Measurements from ENCODE around the gene PCLO. TPM values are rescaled to one million over a fixed set of nuclear protein-coding genes. Genes with fewer than 3 reads are reported as not detected.

PCLO gene
- total RNA-seq, 1 experiment from 2014 or later, result 2.3 TPM

DNA sequence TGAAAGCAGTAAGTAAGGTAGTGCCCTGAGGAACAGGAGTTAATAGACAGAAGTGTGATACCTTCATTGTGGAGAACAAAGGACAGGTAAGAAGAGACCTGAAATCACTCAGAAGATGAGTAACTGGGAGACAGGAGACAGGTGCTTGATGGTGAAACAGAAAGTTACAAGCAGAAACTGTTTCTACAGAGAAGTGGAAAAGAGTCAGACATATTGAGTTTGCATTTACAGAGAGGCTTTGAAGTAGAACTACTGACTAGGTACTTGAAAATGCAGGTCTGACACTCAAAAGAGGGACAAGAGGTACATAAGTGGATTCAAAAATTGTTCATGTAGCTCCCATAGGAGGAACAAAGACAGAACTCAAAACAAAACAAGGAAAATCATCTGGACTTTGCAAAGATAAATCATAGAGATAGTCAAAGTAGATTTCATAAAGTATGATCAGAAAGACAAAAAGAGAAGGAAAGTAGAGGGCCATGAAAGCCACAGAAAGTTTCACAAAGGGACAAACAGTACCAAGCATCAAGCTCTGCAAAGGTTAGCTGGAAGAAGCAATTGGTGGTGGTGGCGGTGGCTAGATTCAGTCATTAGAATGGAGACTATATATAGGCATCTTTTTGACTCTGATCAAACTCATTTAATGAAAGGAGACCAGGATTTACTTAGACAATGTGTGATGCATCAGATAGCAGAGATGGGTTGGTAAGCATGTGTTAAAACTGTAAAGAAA lies 198.4 kb downstream of the PCLO start:
- ChIA-PET CTCF (interaction anchor here (0.5 kb wide), 1 partner anchor 55 kb away, joined by 3 read pairs; no protein-coding TSS in a partner anchor), POLR2A (no interaction called here)
- intact Hi-C loops (cut with micrococcal nuclease), result no loop called here
- H3K4me3 Mint-ChIP-seq (ENCODE audit: unreplicated experiment), result no peak overlapping the region
- no TSS peak for BruUV-seq (replicated peaks)
- no peaks in the 10 kb centered on the region for H3K27me3 Mint-ChIP-seq (ENCODE audit: insufficient read depth, unreplicated experiment)
- H3K9me3 Mint-ChIP-seq (ENCODE audit: unreplicated experiment), result no peaks in the 10 kb centered on the region
- no peaks in the 10 kb centered on the region for H3K36me3 Mint-ChIP-seq (ENCODE audit: insufficient read depth, unreplicated experiment)
- no peak for TF ChIP-seq CTCF (IDR thresholded peaks at IDR 0.05; ENCODE audit: unreplicated experiment)
- H3K4me1 Mint-ChIP-seq (ENCODE audit: insufficient read depth, unreplicated experiment), result no peaks in the 10 kb centered on the region
- no peak overlapping the region for H3K27ac Mint-ChIP-seq (ENCODE audit: low read depth, unreplicated experiment)
- DNase-seq (ENCODE audit: unreplicated experiment), result no peak

DNA sequence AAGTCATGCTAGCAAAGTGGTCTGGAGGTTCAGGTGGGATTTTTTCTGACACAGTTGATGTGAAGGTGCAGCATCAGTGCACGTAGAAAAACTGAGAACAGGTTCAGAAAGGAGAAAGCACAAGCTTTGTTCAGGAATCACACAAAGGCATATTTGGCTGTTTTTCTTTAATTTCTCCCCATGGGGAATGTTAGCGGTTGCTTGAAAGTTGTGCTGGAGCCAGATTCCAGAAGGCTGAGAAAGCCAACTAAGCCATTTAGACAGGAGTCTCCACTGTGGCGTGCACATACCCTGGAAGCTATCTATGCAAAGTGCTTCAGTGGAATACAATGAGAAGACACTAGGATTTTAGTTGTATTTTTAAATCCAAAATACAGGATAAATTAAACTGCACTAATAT lies 201.4 kb downstream of the PCLO start:
- Mint-ChIP-seq H3K27ac (ENCODE audit: low read depth, unreplicated experiment) (no peak overlapping the region), H3K9me3 (ENCODE audit: unreplicated experiment) (no peaks in the 10 kb centered on the region), H3K4me1 (ENCODE audit: insufficient read depth, unreplicated experiment) (no peaks in the 10 kb centered on the region), H3K27me3 (ENCODE audit: insufficient read depth, unreplicated experiment) (no peaks in the 10 kb centered on the region), H3K36me3 (ENCODE audit: insufficient read depth, unreplicated experiment) (no peaks in the 10 kb centered on the region), H3K4me3 (ENCODE audit: unreplicated experiment) (no peak overlapping the region)
- TF ChIP-seq CTCF (IDR thresholded peaks at IDR 0.05; ENCODE audit: unreplicated experiment), result no peak
- intact Hi-C loops (cut with micrococcal nuclease), result no loop called here
- no peak for DNase-seq (ENCODE audit: unreplicated experiment)
- no TSS peak for BruUV-seq (replicated peaks)
- CTCF ChIA-PET, result interaction anchor here (0.6 to 1.1 kb wide), 3 partner anchors 11 to 310 kb away, joined by 3 read pairs; no protein-coding TSS in a partner anchor
- POLR2A ChIA-PET, result no interaction called here

DNA sequence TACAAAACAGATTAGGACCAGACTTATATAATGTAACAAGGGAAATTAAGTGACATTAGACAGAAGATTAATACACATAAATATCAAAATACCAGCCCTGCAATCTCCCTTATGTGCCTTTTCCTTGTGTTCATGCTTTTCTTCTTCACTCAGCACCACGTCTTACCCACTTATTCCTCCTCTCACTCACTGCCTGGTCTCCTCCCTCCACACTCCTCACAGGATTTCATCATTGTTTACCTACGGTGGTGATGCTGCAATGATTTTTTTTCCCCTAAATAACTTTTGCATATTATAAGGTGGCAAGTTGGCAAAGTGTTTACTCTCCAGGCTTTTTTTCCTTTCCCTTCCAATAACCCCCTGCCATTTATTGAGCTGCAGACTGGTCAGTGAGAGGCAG lies 203.2 kb downstream of the PCLO start:
- H3K9me3 Mint-ChIP-seq (ENCODE audit: unreplicated experiment), result no peaks in the 10 kb centered on the region
- intact Hi-C loops (cut with micrococcal nuclease), result no loop called here
- DNase-seq (ENCODE audit: unreplicated experiment), result no peak
- ChIA-PET CTCF (no interaction called here), POLR2A (no interaction called here)
- H3K4me1 Mint-ChIP-seq (ENCODE audit: insufficient read depth, unreplicated experiment), result no peaks in the 10 kb centered on the region
- H3K27me3 Mint-ChIP-seq (ENCODE audit: insufficient read depth, unreplicated experiment), result no peaks in the 10 kb centered on the region
- H3K27ac Mint-ChIP-seq (ENCODE audit: low read depth, unreplicated experiment), result no peak overlapping the region
- no peak overlapping the region for H3K4me3 Mint-ChIP-seq (ENCODE audit: unreplicated experiment)
- TF ChIP-seq CTCF (IDR thresholded peaks at IDR 0.05; ENCODE audit: unreplicated experiment), result no peak
- H3K36me3 Mint-ChIP-seq (ENCODE audit: insufficient read depth, unreplicated experiment), result no peaks in the 10 kb centered on the region
- BruUV-seq (replicated peaks), result no TSS peak

DNA sequence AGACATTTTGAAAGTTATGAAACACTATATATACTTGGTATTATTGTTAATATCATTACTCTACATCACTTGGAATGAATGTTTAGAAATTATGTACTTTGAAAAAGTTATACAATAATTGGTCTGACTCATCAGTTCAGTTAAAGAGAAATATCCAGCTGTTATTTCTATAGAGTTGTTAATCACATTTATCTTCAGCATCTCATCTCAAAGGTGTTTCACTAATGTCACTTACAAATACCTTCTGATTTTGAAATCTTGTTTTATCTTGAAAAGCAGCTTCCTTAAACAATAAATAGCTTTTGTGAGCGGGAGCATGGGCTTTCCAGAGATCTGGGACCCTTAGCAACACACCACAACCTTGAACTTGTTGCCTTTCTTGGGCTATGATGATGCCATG lies 205.2 kb downstream of the PCLO start:
- POLR2A ChIA-PET, result no interaction called here

More for the DNA sequence above, 205.2 kb downstream of the PCLO start:
- no peak for TF ChIP-seq CTCF (IDR thresholded peaks at IDR 0.05; ENCODE audit: unreplicated experiment)
- H3K27ac Mint-ChIP-seq (ENCODE audit: low read depth, unreplicated experiment), result no peak overlapping the region
- no peaks in the 10 kb centered on the region for H3K27me3 Mint-ChIP-seq (ENCODE audit: insufficient read depth, unreplicated experiment)
- CTCF ChIA-PET, result interaction anchor here (0.6 kb wide), 1 partner anchor 174 kb away, joined by 3 read pairs; no protein-coding TSS in a partner anchor
- no peaks in the 10 kb centered on the region for H3K4me1 Mint-ChIP-seq (ENCODE audit: insufficient read depth, unreplicated experiment)
- no TSS peak for BruUV-seq (replicated peaks)
- H3K4me3 Mint-ChIP-seq (ENCODE audit: unreplicated experiment), result no peak overlapping the region
- no peaks in the 10 kb centered on the region for H3K36me3 Mint-ChIP-seq (ENCODE audit: insufficient read depth, unreplicated experiment)
- H3K9me3 Mint-ChIP-seq (ENCODE audit: unreplicated experiment), result no peaks in the 10 kb centered on the region
- intact Hi-C loops (cut with micrococcal nuclease), result no loop called here
- no peak for DNase-seq (ENCODE audit: unreplicated experiment)

Measured in MCF 10A (cell line).